HG03442 (cell line): ENCODE data around the gene DLX1.
"Not testable (repeated sequence)": the region's sequence is repeated elsewhere in the genome, so short reads cannot be mapped to it uniquely, and the experiment has no call there.

ENCODE experiments used
- ATAC-seq: cut with Tn5 transposase; IDR thresholded peaks from one replicate; pipeline ENCODE4 v1.9.1; 2021; ENCODE audit warnings: mild to moderate bottlenecking, moderate library complexity; ENCODE audit not compliant: unreplicated experiment

Gene DLX1

GRCh38 chr2:172085460-172086159, at the start of gene DLX1:
DLX1 (plus strand) TSS chr2:172085507; CDS start chr2:172085678, 171 bp downstream.
- peak; percentile 11 for ATAC-seq

- ATAC-seq = no peak
These were observed 47.2 kb upstream of the DLX1 start for GRCh38 chr2:172038121-172038520.

GRCh38 chr2:172038604-172039003, 46.7 kb upstream of the DLX1 start:
- no peak for ATAC-seq

- no peak for ATAC-seq
These were observed 46.1 kb upstream of the DLX1 start for GRCh38 chr2:172039011-172039704.

GRCh38 chr2:172040311-172040710, 45.0 kb upstream of the DLX1 start:
- no peak for ATAC-seq

GRCh38 chr2:172046080-172046678, 39.1 kb upstream of the DLX1 start:
- ATAC-seq = no peak

GRCh38 chr2:172046866-172047565, 38.3 kb upstream of the DLX1 start:
- ATAC-seq = no peak

- no peak for ATAC-seq
These were observed 37.5 kb upstream of the DLX1 start for GRCh38 chr2:172047566-172048507.

- no peak for ATAC-seq
These were observed 36.5 kb upstream of the DLX1 start for GRCh38 chr2:172048508-172049503.

GRCh38 chr2:172049567-172050120, 35.7 kb upstream of the DLX1 start:
- no peak for ATAC-seq

- no peak for ATAC-seq
These were observed 34.7 kb upstream of the DLX1 start for GRCh38 chr2:172050479-172051125.

GRCh38 chr2:172052000-172052983, 33.0 kb upstream of the DLX1 start:
- no peak for ATAC-seq

- ATAC-seq = no peak
These were observed 31.8 kb upstream of the DLX1 start for GRCh38 chr2:172053486-172053885.

GRCh38 chr2:172056293-172056692, 29.0 kb upstream of the DLX1 start:
- ATAC-seq = no peak

- no peak for ATAC-seq
These were observed 26.6 kb upstream of the DLX1 start for GRCh38 chr2:172058660-172059059.

- ATAC-seq = not testable (repeated sequence)
These were observed 25.2 kb upstream of the DLX1 start for GRCh38 chr2:172060118-172060517.

- ATAC-seq = no peak
These were observed 22.8 kb upstream of the DLX1 start for GRCh38 chr2:172062402-172063004.
